HepG2 (cell line): ENCODE measurements around the gene GEMIN8. TPM values are rescaled to one million over a fixed set of nuclear protein-coding genes. Genes with fewer than 3 reads are reported as not detected.

Source experiments
- ATAC-seq: fragments of 200-7000 bp; cut with Tn5 transposase; 3 replicates; pipeline ENCODE4 v1.9.1; 2020; ENCODE audit warnings: mild to moderate bottlenecking, moderate library complexity
- BruUV-seq: library from RNA; stranded (reverse); fragments of 400-500 nt; replicated peaks from 2 replicates; lab custom pipeline; 2021; lab: Mats Ljungman, UMichigan
- CTCF ChIA-PET: fragments of 300-600 bp; formaldehyde crosslinking; extraction: SDS; loops from one replicate; lab custom pipeline; 2021; ENCODE audit warnings: low total read pairs, inconsistent platforms, low intra/inter-chr PET ratio; lab: Yijun Ruan, JAX
- POLR2A ChIA-PET: fragments of 350-600 bp; sonication (Branson Sonifier 250); formaldehyde crosslinking; loops from one replicate; lab custom pipeline; 2020; ENCODE audit warnings: antibody characterized with exemption, inconsistent platforms; lab: Yijun Ruan, JAX
- DNase-seq: peaks from one replicate; pipeline ENCODE4 v3.0.0-alpha.2; 2015; ENCODE audit warnings: low spot score
- FAIRE-seq: peaks from 3 replicates; lab custom pipeline; 2011; peaks lifted over from hg19 to GRCh38; lab: Jason Lieb, UNC
- H2AFZ ChIP-seq: one replicate; pipeline ENCODE4 v1.6.1; 2011; ENCODE audit warnings: low read length, inconsistent platforms
- H3K27ac ChIP-seq: fragments of 300-600 bp; 3 replicates; pipeline ENCODE4 v1.8.0; 2011; ENCODE audit warnings: mixed run types, mild to moderate bottlenecking, mixed read lengths, low read length, inconsistent platforms; ENCODE audit not compliant: insufficient read depth; ENCODE audit errors: extremely low read length
- H3K27me3 ChIP-seq, 2 experiments: fragments of 200-600 bp in 1 of 2; 2 replicates in 1 of 2; 3 replicates in 1 of 2; pipeline versions ENCODE4 v1.6.0 to v1.8.0; 2011; ENCODE audit warnings: low read length in 2 of 2, mild to moderate bottlenecking in 2 of 2, moderate library complexity in 2 of 2, inconsistent platforms in 1 of 2; ENCODE audit not compliant: insufficient read depth in 2 of 2, control insufficient read depth in 1 of 2
- H3K36me3 ChIP-seq, 2 experiments: fragments of 200-600 bp in 1 of 2; replicated peaks in 1 of 2; 2 replicates in 1 of 2; 3 replicates in 1 of 2; pipeline versions ENCODE4 v1.5.1 to v1.8.0; 2011; ENCODE audit warnings: low read length in 2 of 2, inconsistent platforms in 1 of 2; ENCODE audit not compliant: insufficient read depth in 2 of 2, control insufficient read depth in 1 of 2
- H3K4me1 ChIP-seq: 2 replicates; pipeline ENCODE4 v1.5.1; 2012; ENCODE audit warnings: low read length, inconsistent platforms; ENCODE audit not compliant: insufficient read depth
- H3K4me2 ChIP-seq: 2 replicates; pipeline ENCODE4 v1.6.0; 2011; ENCODE audit warnings: low read depth, low read length, inconsistent platforms
- H3K4me3 ChIP-seq, 3 experiments: fragments of 200-600 bp in 1 of 3; sonication (generic), shearing (Covaris generic) in 1 of 3; replicated peaks in 1 of 3; 2 replicates each; pipeline ENCODE4 v1.5.1; 2011 to 2016; ENCODE audit warnings: low read length in 3 of 3, inconsistent platforms in 2 of 3, low read depth in 2 of 3, mild to moderate bottlenecking in 2 of 3, control low read depth in 1 of 3, mixed read lengths in 1 of 3; ENCODE audit not compliant: insufficient read depth in 1 of 3
- H3K79me2 ChIP-seq: one replicate; pipeline ENCODE4 v1.6.1; 2011; ENCODE audit warnings: low read length, inconsistent platforms; ENCODE audit not compliant: insufficient read depth
- H3K9ac ChIP-seq: 2 replicates; pipeline ENCODE4 v1.6.0; 2011; ENCODE audit warnings: mild to moderate bottlenecking, low read depth, low read length, inconsistent platforms; ENCODE audit not compliant: insufficient read depth
- H3K9me3 ChIP-seq: 2 replicates; pipeline ENCODE4 v1.5.1; 2012; ENCODE audit warnings: mild to moderate bottlenecking, low read length
- H4K20me1 ChIP-seq: 2 replicates; pipeline ENCODE4 v1.6.0; 2011; ENCODE audit warnings: inconsistent platforms, mild to moderate bottlenecking, low read length, moderate library complexity; ENCODE audit not compliant: insufficient read depth
- BRCA1 ChIP-seq: sonication (generic); formaldehyde crosslinking; IDR thresholded peaks from 2 replicates; pipeline ENCODE4 v1.4.0; 2020; ENCODE audit warnings: missing genetic modification reagents
- ZNF775 ChIP-seq: sonication (generic); formaldehyde crosslinking; IDR thresholded peaks from 2 replicates; pipeline ENCODE4 v1.4.0; 2020; ENCODE audit warnings: missing genetic modification reagents, mild to moderate bottlenecking, moderate library complexity, borderline replicate concordance
- WGBS: methylation state at CpG from one replicate; pipeline ENCODE4 v1.1.6; 2017; ENCODE audit warnings: low lambda C conversion rate; 5-methylcytosine and 5-hydroxymethylcytosine counted together
- in situ Hi-C: cut with HindIII; loops from 2 replicates; pipeline ENCODE4 v1.10.0; 2017; ENCODE audit warnings: low pct_unique_long_range_greater_than_20kb; ENCODE audit not compliant: extremely low pct_ligation_motif_present
- intact Hi-C: fragments of 100-400 bp; cut with micrococcal nuclease; formaldehyde crosslinking; loops from one replicate; pipeline ENCODE4 v1.10.0; 2022; ENCODE audit not compliant: unreplicated experiment
- polyA plus RNA-seq, 8 experiments: library from polyadenylated mRNA; depleted of rRNA in 3 of 8; stranded (reverse) in 7 of 8; unstranded in 1 of 8; fragments of >200 nt; fragmentation: Illumina TruSeq in 4 of 8; extraction: Trizol in 4 of 8; gene quantifications; 2 replicates each; pipeline versions ENCODE4 v1.2.1 to v1.2.3, GENCODE V29; 2011 to 2016; ENCODE audit warnings: low read depth in 4 of 8, missing spikeins in 1 of 8, mixed read lengths in 1 of 8; ENCODE audit not compliant: insufficient read depth in 1 of 8
- total RNA-seq, 5 experiments: library from RNA; depleted of rRNA; stranded (reverse); fragments of >200 nt; fragmentation: Illumina TruSeq; extraction: Trizol; gene quantifications; 2 replicates each; pipeline ENCODE4 v1.2.3, GENCODE V29; 2016; ENCODE audit warnings: low read depth in 1 of 5

GEMIN8 gene
- total and polyA plus RNA-seq, 2 of the 13 experiments (the other 11 are each of a cell fraction or from before 2014, with no cell fraction given): 9.7 to 23.7 TPM

GRCh38 chrX:14030174-14030530 lies 460 bp upstream of the GEMIN8 start:
- ATAC-seq: no peak
- WGBS: 2% methylated on average over 7 of the region's 7 CpGs
- DNase-seq: no peak
- TSS peak; percentile 95 for BruUV-seq
- ChIA-PET CTCF (interaction anchor here (1.3 kb wide), 1 partner anchor 280 kb away, joined by 5 read pairs; no protein-coding TSS in a partner anchor), POLR2A (interaction anchor here (1.0 to 2.1 kb wide), 3 partner anchors 295 to 377 kb away, joined by 3 to 13 read pairs (median 4); partner anchors contain the start of genes OFD1, TCEANC and TRAPPC2)
- no peaks in the 10 kb centered on the region for H3K79me2 ChIP-seq
- H2AFZ ChIP-seq: no peak overlapping the region
- H3K4me2 ChIP-seq: peak overlapping the region; percentile 62
- peak overlapping the region; percentile 55 to 81 (median 75); a peak in 5 of 6 replicates for H3K4me3 ChIP-seq
- no peak for FAIRE-seq
- peak overlapping the region; percentile 69 for H3K27ac ChIP-seq
- no peaks in the 10 kb centered on the region for H3K9me3 ChIP-seq
- TF ChIP-seq ZNF775 (CRISPR knock-in tag): no peak
- peak overlapping the region; percentile 75 for H3K9ac ChIP-seq
- in situ Hi-C loops (loop anchor here (10.0 kb wide), 2 partner anchors 265 to 515 kb away; no protein-coding TSS in a partner anchor), intact Hi-C loops (no loop called here)
- no peaks in the 10 kb centered on the region for H4K20me1 ChIP-seq
- no peaks in the 10 kb centered on the region for H3K27me3 ChIP-seq
- no peaks in the 10 kb centered on the region for H3K36me3 ChIP-seq
- H3K4me1 ChIP-seq: peaks cover 11% of the 10 kb centered on the region; the same call in 1 of the 2 replicates

- CTCF ChIA-PET: no interaction called here
- FAIRE-seq: peak; percentile 39
These were observed 660 bp downstream of the GEMIN8 start for GRCh38 chrX:14029039-14029424.

More at GRCh38 chrX:14029039-14029424, 660 bp downstream of the GEMIN8 start:
- Histone ChIP-seq H3K27ac (peak overlapping the region; percentile 69), H3K4me1 (peaks cover 11% of the 10 kb centered on the region; the same call in 1 of the 2 replicates), H3K36me3 (no peaks in the 10 kb centered on the region), H3K27me3 (no peaks in the 10 kb centered on the region), H3K79me2 (no peaks in the 10 kb centered on the region), H2AFZ (peak overlapping the region; percentile 27), H4K20me1 (no peaks in the 10 kb centered on the region), H3K4me3 (peak overlapping the region; percentile 55 to 81 (median 75)), H3K4me2 (peak overlapping the region; percentile 74), H3K9me3 (no peaks in the 10 kb centered on the region), H3K9ac (peak overlapping the region; percentile 75)
- BruUV-seq: no TSS peak
- ATAC-seq (no peak; the same call in 2 of the 3 replicates), DNase-seq (no peak)
- WGBS: 0% methylated on average over 3 of the region's 7 CpGs
- TF ChIP-seq BRCA1: no peak
- intact Hi-C loops (no loop called here), in situ Hi-C loops (loop anchor here (5.0 kb wide), 1 partner anchor 377 kb away; the partner anchor contains the start of gene TCEANC)
- POLR2A ChIA-PET: interaction anchor here (1.0 to 2.1 kb wide), 3 partner anchors 294 to 376 kb away, joined by 3 to 13 read pairs (median 3); partner anchors contain the start of genes OFD1, TCEANC and TRAPPC2
